GM12878 (cell line): ENCODE measurements around the gene ATF2. TPM values are rescaled to one million over a fixed set of nuclear protein-coding genes. Genes with fewer than 3 reads are reported as not detected.

Experiments
- ATAC-seq: fragments of 200-7000 bp; cut with Tn5 transposase; 3 replicates; pipeline ENCODE4 v1.9.1; 2020; ENCODE audit warnings: mild to moderate bottlenecking, moderate library complexity
- BruUV-seq: library from RNA; stranded (reverse); fragments of 400-500 nt; replicated peaks from 2 replicates; lab custom pipeline; 2021; lab: Mats Ljungman, UMichigan
- CTCF ChIA-PET: fragments of 300-600 bp; sonication (Branson Sonifier 250); formaldehyde crosslinking; extraction: SDS; loops from one replicate; lab custom pipeline; 2021; ENCODE audit warnings: inconsistent platforms; lab: Yijun Ruan, JAX
- POLR2A ChIA-PET: fragments of 350-600 bp; formaldehyde crosslinking; extraction: SDS; loops from one replicate; lab custom pipeline; 2021; ENCODE audit warnings: inconsistent platforms; lab: Charles Lee
- RAD21 ChIA-PET: fragments of 300-600 bp; sonication (Branson Sonifier 250); formaldehyde crosslinking; loops from one replicate; lab custom pipeline; 2023; ENCODE audit warnings: antibody characterized with exemption; ENCODE audit not compliant: unreplicated experiment; lab: Charles Lee
- SMC1A ChIA-PET: fragments of 300-600 bp; sonication (Branson Sonifier 250); formaldehyde crosslinking; loops from one replicate; lab custom pipeline; 2023; ENCODE audit not compliant: unreplicated experiment, uncharacterized antibody; lab: Charles Lee
- DNase-seq: peaks from one replicate; pipeline ENCODE4 v3.0.0-alpha.2; 2011; ENCODE audit warnings: low read depth, low spot score
- FAIRE-seq: peaks from 3 replicates; lab custom pipeline; 2011; peaks lifted over from hg19 to GRCh38; lab: Jason Lieb, UNC
- H2AFZ ChIP-seq: 2 replicates; pipeline ENCODE4 v1.6.0; 2011; ENCODE audit warnings: low read depth, low read length, control low read depth; ENCODE audit not compliant: control insufficient read depth
- H3K27ac ChIP-seq: 2 replicates; pipeline ENCODE4 v1.5.1; 2011; ENCODE audit warnings: control low read depth; ENCODE audit not compliant: control insufficient read depth, insufficient read depth
- H3K27me3 ChIP-seq, 2 experiments: replicated peaks in 1 of 2; 2 replicates each; pipeline versions ENCODE4 v1.6.0 to v1.6.1; 2011; ENCODE audit warnings: low read length in 1 of 2; ENCODE audit not compliant: control insufficient read depth in 2 of 2, insufficient read depth in 2 of 2
- H3K36me3 ChIP-seq, 2 experiments: 2 replicates each; pipeline ENCODE4 v1.5.1; 2011; ENCODE audit warnings: low read length in 1 of 2; ENCODE audit not compliant: control insufficient read depth in 2 of 2, insufficient read depth in 2 of 2
- H3K4me1 ChIP-seq: 2 replicates; pipeline ENCODE4 v1.6.1; 2011; ENCODE audit warnings: mild to moderate bottlenecking, low read length, moderate library complexity, mixed read lengths; ENCODE audit not compliant: control insufficient read depth, insufficient read depth
- H3K4me2 ChIP-seq: 2 replicates; pipeline ENCODE4 v1.6.0; 2011; ENCODE audit warnings: control low read depth; ENCODE audit not compliant: control insufficient read depth, insufficient read depth
- H3K4me3 ChIP-seq: fragments of 200-600 bp; sonication (generic); 2 replicates; pipeline ENCODE4 v1.5.1; 2016
- H3K79me2 ChIP-seq: 2 replicates; pipeline ENCODE4 v1.6.0; 2011; ENCODE audit warnings: low read length; ENCODE audit not compliant: control insufficient read depth, insufficient read depth
- H3K9ac ChIP-seq: 2 replicates; pipeline ENCODE4 v1.8.0; 2011; ENCODE audit warnings: low read length, control low read depth, mixed read lengths; ENCODE audit not compliant: control insufficient read depth, insufficient read depth
- H3K9me3 ChIP-seq: replicated peaks from 3 replicates; pipeline ENCODE4 v1.5.1; 2011; ENCODE audit warnings: mild to moderate bottlenecking, low read length; ENCODE audit not compliant: control insufficient read depth, insufficient read depth
- H4K20me1 ChIP-seq: 2 replicates; pipeline ENCODE4 v1.6.0; 2011; ENCODE audit not compliant: control insufficient read depth, insufficient read depth
- BRCA1 ChIP-seq: IDR thresholded peaks from 2 replicates; pipeline ENCODE4 v1.6.1; 2011; ENCODE audit warnings: low read depth, low read length, improper control_type of control experiment
- CHD1 ChIP-seq: IDR thresholded peaks from 2 replicates; pipeline ENCODE4 v1.6.1; 2012; ENCODE audit warnings: low read depth, low read length, improper control_type of control experiment
- FOS ChIP-seq: IDR thresholded peaks from 3 replicates; pipeline ENCODE4 v1.6.1; 2011; ENCODE audit warnings: borderline replicate concordance; ENCODE audit not compliant: insufficient read length; ENCODE audit errors: extremely low read depth
- FOXK2 ChIP-seq: fragments of 450-650 bp; IDR thresholded peaks from 2 replicates; pipeline ENCODE4 v1.6.1; 2017; ENCODE audit warnings: mild to moderate bottlenecking, moderate library complexity
- HDAC2 ChIP-seq: fragments of 200-600 bp; sonication (generic); IDR thresholded peaks from 2 replicates; pipeline ENCODE4 v1.6.1; 2017
- IKZF2 ChIP-seq, 2 experiments: fragments of 450-650 bp; IDR thresholded peaks; 2 replicates each; pipeline ENCODE4 v1.6.1; 2017; ENCODE audit warnings: mild to moderate bottlenecking in 2 of 2, moderate library complexity in 2 of 2
- JUND ChIP-seq: IDR thresholded peaks from 2 replicates; pipeline ENCODE4 v1.6.1; 2012; ENCODE audit warnings: low read depth, mild to moderate bottlenecking, low read length, improper control_type of control experiment, moderate library complexity
- REST ChIP-seq: IDR thresholded peaks from 2 replicates; pipeline ENCODE4 v1.6.1; 2012; ENCODE audit warnings: mild to moderate bottlenecking, low read depth, low read length
- SIX5 ChIP-seq: IDR thresholded peaks from 2 replicates; pipeline ENCODE4 v1.6.1; 2011; ENCODE audit warnings: mild to moderate bottlenecking, low read depth, low read length, moderate library complexity; ENCODE audit not compliant: severe bottlenecking
- SMAD1 ChIP-seq: fragments of 450-650 bp; IDR thresholded peaks from 2 replicates; pipeline ENCODE4 v1.6.1; 2018; ENCODE audit warnings: mild to moderate bottlenecking, low read depth; ENCODE audit not compliant: partially characterized antibody
- SP1 ChIP-seq: IDR thresholded peaks from one replicate; pipeline ENCODE4 v1.6.1; 2011; ENCODE audit warnings: low read depth, low read length
- SRF ChIP-seq, 2 experiments: IDR thresholded peaks; 2 replicates each; pipeline ENCODE4 v1.6.1; 2011; ENCODE audit warnings: low read depth in 2 of 2, low read length in 2 of 2, mild to moderate bottlenecking in 1 of 2, moderate library complexity in 1 of 2
- STAT3 ChIP-seq: IDR thresholded peaks from 2 replicates; pipeline ENCODE4 v1.6.1; 2011; ENCODE audit warnings: low read depth, low read length, improper control_type of control experiment
- TAF1 ChIP-seq: IDR thresholded peaks from 2 replicates; pipeline ENCODE4 v1.6.1; 2011; ENCODE audit warnings: mild to moderate bottlenecking, low read depth, low read length, borderline replicate concordance
- ZNF24 ChIP-seq: fragments of 450-650 bp; IDR thresholded peaks from 2 replicates; pipeline ENCODE4 v1.6.1; 2017; ENCODE audit warnings: antibody characterized with exemption, mild to moderate bottlenecking
- WGBS: methylation state at CpG from one replicate; pipeline ENCODE4 v1.1.6; 2016; ENCODE audit warnings: low lambda C conversion rate; ENCODE audit not compliant: insufficient replicate concordance, insufficient coverage; ENCODE audit errors: missing lambda C conversion rate; 5-methylcytosine and 5-hydroxymethylcytosine counted together
- in situ Hi-C: fragments of 300-500 bp; cut with MboI; formaldehyde crosslinking; loops from 9 replicates; pipeline ENCODE4 v1.14.3; 2018; ENCODE audit warnings: mixed read lengths
- intact Hi-C: fragments of 100-400 bp; cut with micrococcal nuclease; formaldehyde crosslinking; loops from one replicate; pipeline ENCODE4 v1.14.2; 2022; ENCODE audit not compliant: unreplicated experiment
- polyA plus RNA-seq, 11 experiments: library from polyadenylated mRNA; depleted of rRNA in 4 of 11; unstranded in 6 of 11; stranded (reverse) in 5 of 11; fragments of >200 nt; fragmentation: Nextera tagmentation in 4 of 11; fragmentation: Illumina TruSeq in 1 of 11; extraction: Ambion mirVana in 4 of 11; extraction: Trizol in 1 of 11; gene quantifications; 1 replicate in 1 of 11; 2 replicates in 10 of 11; pipeline versions ENCODE4 v1.2.1 to v1.2.3, GENCODE V29; 2011 to 2016; ENCODE audit warnings: inconsistent platforms in 2 of 11, missing spikeins in 2 of 11, low read depth in 1 of 11
- total RNA-seq, 4 experiments: library from RNA; depleted of rRNA in 3 of 4; stranded (reverse); fragments of >200 nt in 3 of 4; fragmentation: Illumina TruSeq in 1 of 4; extraction: Trizol in 1 of 4; gene quantifications; 2 replicates each; pipeline versions ENCODE4 v1.2.1 to v1.2.3, GENCODE V29; 2013 to 2021

ATF2 gene
- total and polyA plus RNA-seq, 10 of the 15 experiments (the other 5 are each of a cell fraction or from before 2014, with no cell fraction given), result 10.3 to 78.0 (median 36.0) TPM

- TF ChIP-seq SMAD1 (no peak), IKZF2 (IDR thresholded peaks at IDR 0.05) (no peak), STAT3 (no peak), TAF1 (no peak), ZNF24 (no peak), SP1 (no peak), CHD1 (no peak), BRCA1 (no peak), FOS (no peak), HDAC2 (no peak), REST (no peak), SIX5 (no peak)
Measured at GRCh38 chr2:175135177-175135576, 32.8 kb downstream of the ATF2 start (continued).

- H3K9ac ChIP-seq, result no peak overlapping the region
- TF ChIP-seq JUND, result no peak
- no peak for TF ChIP-seq FOXK2
- no peak for TF ChIP-seq SRF (IDR thresholded peaks at IDR 0.05; ENCODE audit: low read depth in 2 of 2, low read length in 2 of 2)
- DNase-seq (no peak), ATAC-seq (no peak), FAIRE-seq (peak; percentile 18)
- H3K4me2 ChIP-seq, result no peak overlapping the region
- in situ Hi-C loops (no loop called here), intact Hi-C loops (no loop called here)
- ChIA-PET CTCF (interaction anchor here (1.4 kb wide), 1 partner anchor 120 kb away, joined by 3 read pairs; no protein-coding TSS in a partner anchor), POLR2A (no interaction called here), SMC1A (no interaction called here), RAD21 (no interaction called here)
- H2AFZ ChIP-seq, result no peak overlapping the region
- H3K9me3 ChIP-seq, result no peaks in the 10 kb centered on the region
- no peak overlapping the region for H3K27ac ChIP-seq
- no peaks in the 10 kb centered on the region for H4K20me1 ChIP-seq
- WGBS, result 73% methylated on average over 2 of the region's 2 CpGs
- H3K27me3 ChIP-seq, result no peaks in the 10 kb centered on the region
- peaks cover 12% of the 10 kb centered on the region; the same call in 1 of the 2 replicates for H3K4me1 ChIP-seq
- H3K79me2 ChIP-seq, result peaks cover 13% of the 10 kb centered on the region
- no peak overlapping the region for H3K4me3 ChIP-seq
- no TSS peak for BruUV-seq
- H3K36me3 ChIP-seq, result peaks cover 0 to 27% of the 10 kb centered on the region in 2 experiments; a peak in 3 of 4 replicates
Measured at GRCh38 chr2:175131252-175131651, 36.8 kb downstream of the ATF2 start.
